Fibroblast of lung (primary cell): ENCODE results near the gene DCUN1D2. TPM values are rescaled to one million over a fixed set of nuclear protein-coding genes. Genes with fewer than 3 reads are reported as not detected.
A peak's percentile ranks its signal among the peaks of the same experiment; 100 is the strongest.

Experiments used
- DNase-seq, 2 donors: peaks; one replicate each; pipeline versions ENCODE4 v3.0.0 to v3.0.0-alpha.2; 2010; ENCODE audit warnings: low read depth in 2 of 2
- H2AFZ ChIP-seq: 2 replicates; pipeline ENCODE4 v1.5.1; 2012; ENCODE audit warnings: low read length, control low read depth, inconsistent platforms
- H3K27ac ChIP-seq: 2 replicates; pipeline ENCODE4 v1.5.1; 2011; ENCODE audit warnings: low read length, control low read depth; ENCODE audit not compliant: insufficient read depth
- H3K27me3 ChIP-seq: 2 replicates; pipeline ENCODE4 v1.5.1; 2011; ENCODE audit warnings: mild to moderate bottlenecking, low read length; ENCODE audit not compliant: control insufficient read depth, insufficient read depth
- H3K36me3 ChIP-seq: 2 replicates; pipeline ENCODE4 v1.5.1; 2011; ENCODE audit warnings: low read length; ENCODE audit not compliant: control insufficient read depth, insufficient read depth
- H3K4me1 ChIP-seq: 2 replicates; pipeline ENCODE4 v1.5.1; 2011; ENCODE audit warnings: low read length; ENCODE audit not compliant: control insufficient read depth, insufficient read depth; ENCODE audit errors: extremely low read depth
- H3K4me2 ChIP-seq: 2 replicates; pipeline ENCODE4 v1.5.1; 2011; ENCODE audit warnings: low read length, control low read depth; ENCODE audit not compliant: insufficient read depth; ENCODE audit errors: extremely low read depth
- H3K4me3 ChIP-seq, 4 experiments: fragments of 200-600 bp in 1 of 4; sonication (generic) in 1 of 4; replicated peaks in 1 of 4; 2 replicates each; pipeline ENCODE4 v1.5.1; 2011 to 2016; ENCODE audit warnings: low read length in 4 of 4, low read depth in 3 of 4, mild to moderate bottlenecking in 3 of 4, control low read depth in 2 of 4, inconsistent platforms in 1 of 4, mixed read lengths in 1 of 4; ENCODE audit not compliant: insufficient read depth in 1 of 4; ENCODE audit errors: control extremely low read depth in 1 of 4
- H3K79me2 ChIP-seq: 2 replicates; pipeline ENCODE4 v1.5.1; 2012; ENCODE audit warnings: mild to moderate bottlenecking, low read length, inconsistent platforms; ENCODE audit not compliant: control insufficient read depth, insufficient read depth
- H3K9ac ChIP-seq: 2 replicates; pipeline ENCODE4 v1.5.1; 2011; ENCODE audit warnings: mild to moderate bottlenecking, low read length, control low read depth; ENCODE audit not compliant: insufficient read depth
- H3K9me3 ChIP-seq: 2 replicates; pipeline ENCODE4 v1.5.1; 2012; ENCODE audit warnings: low read depth, low read length; ENCODE audit not compliant: control insufficient read depth, insufficient read depth
- H4K20me1 ChIP-seq: 2 replicates; pipeline ENCODE4 v1.5.1; 2011; ENCODE audit warnings: low read length; ENCODE audit not compliant: control insufficient read depth, insufficient read depth; ENCODE audit errors: extremely low read depth
- EZH2 ChIP-seq: IDR thresholded peaks from 2 replicates; pipeline ENCODE4 v1.5.1; 2012; ENCODE audit warnings: low read length, control low read depth, mild to moderate bottlenecking; ENCODE audit errors: missing control alignments
- polyA plus RNA-seq, 2 donors: library from polyadenylated mRNA; depleted of rRNA in 1 of 2; stranded (reverse) in 1 of 2; unstranded in 1 of 2; fragments of >200 nt; gene quantifications; 2 replicates each; pipeline ENCODE4 v1.2.1, GENCODE V29; 2011 to 2012; ENCODE audit warnings: missing spikeins in 1 of 2
- total RNA-seq: library from RNA; depleted of rRNA; stranded (reverse); fragments of >200 nt; gene quantifications from 2 replicates; pipeline ENCODE4 v1.2.1, GENCODE V29; 2014
- TF ChIP-seq, protein P1 (sequence below), 2 donors: IDR thresholded peaks in 1 of 2; conservative IDR thresholded peaks in 1 of 2; 1 replicate in 1 of 2; 2 replicates in 1 of 2; pipeline ENCODE4 v1.5.1; 2011 to 2012; ENCODE audit warnings: low read length in 2 of 2, control low read depth in 1 of 2, inconsistent platforms in 1 of 2, low read depth in 1 of 2, mild to moderate bottlenecking in 1 of 2

DCUN1D2 gene
- total and polyA plus RNA-seq, 2 donors (not counting 1 experiment from before 2014, with no cell fraction given), result 10.7 to 11.6 TPM

DNA sequence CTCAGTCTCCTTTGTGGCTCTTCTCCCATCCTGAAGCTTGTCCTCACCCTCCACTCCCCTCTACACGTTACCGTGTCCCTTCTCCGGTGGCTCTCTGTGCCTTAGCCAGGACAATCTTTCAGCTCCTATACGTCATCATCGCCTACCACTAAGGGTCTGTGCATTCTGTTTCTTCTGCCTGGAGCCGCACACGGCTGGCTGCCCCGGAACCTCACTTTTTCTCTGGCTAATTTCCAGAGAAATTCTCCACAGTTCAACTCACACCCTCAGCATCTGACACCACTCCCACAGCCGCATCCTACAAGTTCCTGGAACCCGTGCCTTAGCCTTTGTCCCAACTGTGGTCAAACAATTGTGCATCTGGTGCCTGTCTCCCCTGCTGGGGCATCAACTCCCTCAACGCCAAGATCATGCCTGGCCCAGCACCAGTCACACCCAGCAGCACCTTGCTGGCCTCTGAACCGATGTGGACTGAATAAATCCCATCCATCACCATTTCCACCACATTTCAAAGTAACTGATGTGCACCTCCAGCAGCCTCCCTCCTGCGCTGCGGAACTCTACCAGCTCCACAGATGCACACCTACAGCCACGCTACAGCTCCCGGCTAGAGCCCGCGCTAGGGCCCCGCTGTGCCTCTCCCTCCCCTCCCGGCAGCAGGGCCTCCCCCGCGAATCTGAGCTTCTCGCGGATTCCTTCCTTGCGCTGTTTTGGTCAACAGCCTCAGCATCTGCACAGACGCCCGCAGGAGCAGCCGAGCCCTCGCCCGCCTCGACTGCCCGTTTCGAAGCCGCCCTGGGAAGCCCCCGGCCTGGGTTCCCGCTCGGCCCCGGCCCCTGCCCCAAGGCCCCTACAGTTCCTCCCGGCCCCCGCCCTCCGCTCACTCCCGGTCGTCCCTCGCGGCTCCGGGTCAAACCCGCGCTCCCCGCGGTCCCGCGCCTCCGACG lies 689 bp downstream of the DCUN1D2 start:
- Histone ChIP-seq H3K79me2 (peaks cover 78% of the 10 kb centered on the region), H3K27me3 (no peaks in the 10 kb centered on the region), H3K4me1 (peaks cover 18% of the 10 kb centered on the region), H3K4me3 (peak overlapping the region; percentile 62 to 89 (median 86)), H2AFZ (peak overlapping the region; percentile 9), H4K20me1 (peaks cover 4% of the 10 kb centered on the region), H3K36me3 (peaks cover 4% of the 10 kb centered on the region), H3K9me3 (no peaks in the 10 kb centered on the region), H3K9ac (peak overlapping the region; percentile 67), H3K27ac (peak overlapping the region; percentile 42), H3K4me2 (peak overlapping the region; percentile 98)
- TF ChIP-seq, protein P1, sequence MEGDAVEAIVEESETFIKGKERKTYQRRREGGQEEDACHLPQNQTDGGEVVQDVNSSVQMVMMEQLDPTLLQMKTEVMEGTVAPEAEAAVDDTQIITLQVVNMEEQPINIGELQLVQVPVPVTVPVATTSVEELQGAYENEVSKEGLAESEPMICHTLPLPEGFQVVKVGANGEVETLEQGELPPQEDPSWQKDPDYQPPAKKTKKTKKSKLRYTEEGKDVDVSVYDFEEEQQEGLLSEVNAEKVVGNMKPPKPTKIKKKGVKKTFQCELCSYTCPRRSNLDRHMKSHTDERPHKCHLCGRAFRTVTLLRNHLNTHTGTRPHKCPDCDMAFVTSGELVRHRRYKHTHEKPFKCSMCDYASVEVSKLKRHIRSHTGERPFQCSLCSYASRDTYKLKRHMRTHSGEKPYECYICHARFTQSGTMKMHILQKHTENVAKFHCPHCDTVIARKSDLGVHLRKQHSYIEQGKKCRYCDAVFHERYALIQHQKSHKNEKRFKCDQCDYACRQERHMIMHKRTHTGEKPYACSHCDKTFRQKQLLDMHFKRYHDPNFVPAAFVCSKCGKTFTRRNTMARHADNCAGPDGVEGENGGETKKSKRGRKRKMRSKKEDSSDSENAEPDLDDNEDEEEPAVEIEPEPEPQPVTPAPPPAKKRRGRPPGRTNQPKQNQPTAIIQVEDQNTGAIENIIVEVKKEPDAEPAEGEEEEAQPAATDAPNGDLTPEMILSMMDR (conservative IDR thresholded peaks at IDR 0.05 in 1 of 2, IDR thresholded peaks at IDR 0.05 in 1 of 2; ENCODE audit: low read depth in 1 of 2, low read length in 2 of 2), result no peak
- no peak for TF ChIP-seq EZH2
- peak; percentile 44 to 48 for DNase-seq

GRCh38 chr13:113489171-113489548 lies 1.4 kb downstream of the DCUN1D2 start:
- peaks cover 3% of the 10 kb centered on the region for H3K36me3 ChIP-seq
- peak overlapping the region; percentile 25 for H3K9ac ChIP-seq
- peak overlapping the region; percentile 42 for H3K27ac ChIP-seq
- no peak overlapping the region for H2AFZ ChIP-seq
- TF ChIP-seq, protein P1 (conservative IDR thresholded peaks at IDR 0.05 in 1 of 2, IDR thresholded peaks at IDR 0.05 in 1 of 2; ENCODE audit: low read depth in 1 of 2, low read length in 2 of 2), result peak in 1 of 2 donors; percentile 1
- no peak for TF ChIP-seq EZH2
- H3K27me3 ChIP-seq, result no peaks in the 10 kb centered on the region
- no peaks in the 10 kb centered on the region for H3K9me3 ChIP-seq
- DNase-seq, result peak in 1 of 2 donors; percentile 29
- peak overlapping the region; percentile 62 to 89 (median 86) for H3K4me3 ChIP-seq
- H3K79me2 ChIP-seq, result peaks cover 73% of the 10 kb centered on the region
- H3K4me2 ChIP-seq, result peak overlapping the region; percentile 98
- peaks cover 17% of the 10 kb centered on the region for H3K4me1 ChIP-seq
- peaks cover 4% of the 10 kb centered on the region for H4K20me1 ChIP-seq

DNA sequence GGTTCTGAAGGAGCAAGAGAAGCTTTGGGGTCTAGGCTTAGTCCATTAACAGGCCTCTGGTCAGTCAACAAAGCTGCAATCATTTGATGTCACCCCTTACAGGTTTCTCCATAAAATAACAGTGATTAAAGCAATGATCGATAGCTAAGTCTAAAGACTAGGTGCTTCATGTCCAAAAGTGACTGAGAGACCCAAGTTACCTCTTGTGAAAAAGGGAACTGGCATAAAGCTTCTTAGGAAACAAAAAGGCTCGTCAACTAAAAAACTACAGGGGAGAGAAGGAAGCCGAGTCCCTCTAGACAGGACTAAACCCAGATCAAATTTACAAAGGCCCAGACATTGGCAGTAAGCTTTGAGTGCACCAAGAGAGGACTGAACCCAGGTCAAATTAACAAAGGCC lies 2.2 kb downstream of the DCUN1D2 start:
- H3K9me3 ChIP-seq, result no peaks in the 10 kb centered on the region
- H3K9ac ChIP-seq, result no peak overlapping the region
- H3K27ac ChIP-seq, result no peak overlapping the region
- H3K4me3 ChIP-seq, result peak overlapping the region in 1 of 4 experiments; percentile 88
- peaks cover 74% of the 10 kb centered on the region for H3K79me2 ChIP-seq
- no peak overlapping the region for H2AFZ ChIP-seq
- TF ChIP-seq EZH2, result no peak
- TF ChIP-seq, protein P1 (conservative IDR thresholded peaks at IDR 0.05 in 1 of 2, IDR thresholded peaks at IDR 0.05 in 1 of 2; ENCODE audit: low read depth in 1 of 2, low read length in 2 of 2), result no peak
- H3K27me3 ChIP-seq, result no peaks in the 10 kb centered on the region
- H3K4me1 ChIP-seq, result peaks cover 11% of the 10 kb centered on the region
- no peak overlapping the region for H3K4me2 ChIP-seq
- H4K20me1 ChIP-seq, result peaks cover 2% of the 10 kb centered on the region
- peaks cover 2% of the 10 kb centered on the region for H3K36me3 ChIP-seq
- no peak for DNase-seq
